ENCODE data around the gene P2RY4. TPM values are rescaled to one million over a fixed set of nuclear protein-coding genes. Genes with fewer than 3 reads are reported as not detected.

P2RY4 gene
- polyA plus RNA-seq, 1 donor (not counting 4 experiments of a cell fraction or from before 2014, with no cell fraction given) = not detected

DNA sequence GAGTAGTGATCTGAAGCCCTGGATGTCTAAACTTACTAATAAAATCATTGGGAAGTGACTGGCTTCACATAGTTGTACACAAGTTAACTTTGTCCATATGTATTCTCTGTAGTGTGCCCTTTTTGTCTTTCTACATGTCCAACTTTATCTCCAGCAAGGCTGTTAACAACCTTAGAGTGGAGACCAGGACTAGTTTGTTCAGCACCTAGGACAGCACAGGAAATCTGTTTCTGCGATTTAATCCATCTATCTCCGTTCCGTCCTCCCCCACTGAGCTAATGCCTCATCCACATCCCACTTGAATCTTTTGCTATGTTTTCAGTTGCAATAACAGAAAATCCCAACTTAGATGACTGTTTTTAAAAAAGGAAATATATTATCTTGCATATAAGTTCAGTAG is 4.8 kb upstream of the P2RY4 start:
- no peak overlapping the region for H3K27ac ChIP-seq (ENCODE audit: control insufficient read depth, insufficient read depth, low read length)
- dilution Hi-C loops (cut with MboI; ENCODE audit: extremely low pct_ligation_motif_present, low sequenced_read_pairs) = no loop called here
- TF ChIP-seq, protein P1, sequence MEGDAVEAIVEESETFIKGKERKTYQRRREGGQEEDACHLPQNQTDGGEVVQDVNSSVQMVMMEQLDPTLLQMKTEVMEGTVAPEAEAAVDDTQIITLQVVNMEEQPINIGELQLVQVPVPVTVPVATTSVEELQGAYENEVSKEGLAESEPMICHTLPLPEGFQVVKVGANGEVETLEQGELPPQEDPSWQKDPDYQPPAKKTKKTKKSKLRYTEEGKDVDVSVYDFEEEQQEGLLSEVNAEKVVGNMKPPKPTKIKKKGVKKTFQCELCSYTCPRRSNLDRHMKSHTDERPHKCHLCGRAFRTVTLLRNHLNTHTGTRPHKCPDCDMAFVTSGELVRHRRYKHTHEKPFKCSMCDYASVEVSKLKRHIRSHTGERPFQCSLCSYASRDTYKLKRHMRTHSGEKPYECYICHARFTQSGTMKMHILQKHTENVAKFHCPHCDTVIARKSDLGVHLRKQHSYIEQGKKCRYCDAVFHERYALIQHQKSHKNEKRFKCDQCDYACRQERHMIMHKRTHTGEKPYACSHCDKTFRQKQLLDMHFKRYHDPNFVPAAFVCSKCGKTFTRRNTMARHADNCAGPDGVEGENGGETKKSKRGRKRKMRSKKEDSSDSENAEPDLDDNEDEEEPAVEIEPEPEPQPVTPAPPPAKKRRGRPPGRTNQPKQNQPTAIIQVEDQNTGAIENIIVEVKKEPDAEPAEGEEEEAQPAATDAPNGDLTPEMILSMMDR (optimal IDR thresholded peaks at IDR 0.05 in 1 of 3, IDR thresholded peaks at IDR 0.05 in 1 of 3, conservative IDR thresholded peaks at IDR 0.05 in 1 of 3; ENCODE audit: extremely low read depth in 1 of 3, insufficient read depth in 2 of 3, low read length in 3 of 3) = no peak
- TF ChIP-seq EZH2 (IDR thresholded peaks at IDR 0.05; ENCODE audit: low read length) = no peak
- H3K9me1 ChIP-seq (ENCODE audit: control insufficient read depth, extremely low read depth, insufficient read depth, low read length) = peaks cover 2% of the 10 kb centered on the region
- FAIRE-seq (no peak), DNase-seq (ENCODE audit: low read depth, low spot score) (no peak)
- no peaks in the 10 kb centered on the region for H3K36me3 ChIP-seq (ENCODE audit: control insufficient read depth in 2 of 2, extremely low read depth in 1 of 2, insufficient read depth in 2 of 2, low read length in 2 of 2)
- H3K9me3 ChIP-seq (ENCODE audit: control insufficient read depth, low read depth, low read length) = no peaks in the 10 kb centered on the region
- H4K20me1 ChIP-seq (ENCODE audit: control insufficient read depth, extremely low read depth, insufficient read depth, low read length) = no peaks in the 10 kb centered on the region
- H3K9ac ChIP-seq (ENCODE audit: control insufficient read depth, extremely low read depth, insufficient read depth, low read length) = no peak overlapping the region
- no peak overlapping the region for H3K4me3 ChIP-seq (ENCODE audit: control insufficient read depth in 2 of 3, extremely low read depth in 1 of 3, insufficient read depth in 2 of 3, low read depth in 1 of 3, low read length in 3 of 3)
- H3K79me2 ChIP-seq (ENCODE audit: control insufficient read depth, insufficient read depth, low read length) = no peaks in the 10 kb centered on the region
- H3K4me1 ChIP-seq (ENCODE audit: control insufficient read depth, extremely low read depth, insufficient read depth, low read length) = peaks cover 4% of the 10 kb centered on the region
- H2AFZ ChIP-seq (ENCODE audit: control insufficient read depth, low read length) = no peak overlapping the region
- H3K27me3 ChIP-seq (ENCODE audit: control insufficient read depth, extremely low read depth, insufficient read depth, low read length) = no peaks in the 10 kb centered on the region
- no peak overlapping the region for H3K4me2 ChIP-seq (ENCODE audit: control insufficient read depth, extremely low read depth, insufficient read depth, low read depth, low read length)

DNA sequence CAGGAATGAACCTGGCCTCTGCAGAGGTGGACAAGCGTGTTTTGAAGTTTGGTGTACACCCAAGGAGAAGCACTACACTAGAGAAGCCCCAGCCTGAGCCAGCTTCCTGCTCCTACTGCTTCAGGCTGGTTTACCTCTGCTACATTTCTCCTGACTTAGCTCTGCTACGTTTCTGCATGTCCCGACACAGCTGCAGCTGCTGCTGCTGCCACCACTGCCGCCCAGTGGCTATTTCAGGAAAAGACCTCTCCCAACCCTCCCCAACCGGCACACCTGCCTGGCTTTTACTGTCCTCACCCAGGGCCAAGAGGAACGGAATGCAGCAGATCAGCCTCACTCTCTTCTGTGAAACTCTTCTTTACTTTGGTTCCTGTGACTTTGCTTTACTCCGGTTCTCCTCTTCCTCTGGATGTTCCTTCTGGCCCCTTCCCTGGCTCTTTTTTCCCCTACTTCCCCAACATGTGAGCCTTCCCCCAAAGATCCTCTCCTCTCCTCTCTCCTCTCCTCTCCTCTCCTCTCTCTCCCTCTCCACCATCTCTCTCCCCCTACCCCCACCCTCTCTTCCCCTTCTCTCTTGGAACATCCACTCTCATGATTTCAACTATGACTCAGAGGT is 3.1 kb upstream of the P2RY4 start:
- no peaks in the 10 kb centered on the region for H3K27me3 ChIP-seq (ENCODE audit: control insufficient read depth, extremely low read depth, insufficient read depth, low read length)
- H3K27ac ChIP-seq (ENCODE audit: control insufficient read depth, insufficient read depth, low read length) = no peak overlapping the region
- no peaks in the 10 kb centered on the region for H4K20me1 ChIP-seq (ENCODE audit: control insufficient read depth, extremely low read depth, insufficient read depth, low read length)
- no peaks in the 10 kb centered on the region for H3K36me3 ChIP-seq (ENCODE audit: control insufficient read depth in 2 of 2, extremely low read depth in 1 of 2, insufficient read depth in 2 of 2, low read length in 2 of 2)
- dilution Hi-C loops (cut with MboI; ENCODE audit: extremely low pct_ligation_motif_present, low sequenced_read_pairs) = no loop called here
- H3K9ac ChIP-seq (ENCODE audit: control insufficient read depth, extremely low read depth, insufficient read depth, low read length) = no peak overlapping the region
- H3K4me2 ChIP-seq (ENCODE audit: control insufficient read depth, extremely low read depth, insufficient read depth, low read depth, low read length) = no peak overlapping the region
- peak; percentile 9 for DNase-seq (ENCODE audit: low read depth, low spot score)
- H2AFZ ChIP-seq (ENCODE audit: control insufficient read depth, low read length) = no peak overlapping the region
- TF ChIP-seq, protein P1 (optimal IDR thresholded peaks at IDR 0.05 in 1 of 3, IDR thresholded peaks at IDR 0.05 in 1 of 3, conservative IDR thresholded peaks at IDR 0.05 in 1 of 3; ENCODE audit: extremely low read depth in 1 of 3, insufficient read depth in 2 of 3, low read length in 3 of 3) = peak; percentile 73 to 84 (median 78)
- TF ChIP-seq EZH2 (IDR thresholded peaks at IDR 0.05; ENCODE audit: low read length) = no peak
- H3K4me3 ChIP-seq (ENCODE audit: control insufficient read depth in 2 of 3, extremely low read depth in 1 of 3, insufficient read depth in 2 of 3, low read depth in 1 of 3, low read length in 3 of 3) = no peak overlapping the region
- no peaks in the 10 kb centered on the region for H3K79me2 ChIP-seq (ENCODE audit: control insufficient read depth, insufficient read depth, low read length)
- H3K4me1 ChIP-seq (ENCODE audit: control insufficient read depth, extremely low read depth, insufficient read depth, low read length) = peaks cover 4% of the 10 kb centered on the region
- peaks cover 2% of the 10 kb centered on the region for H3K9me1 ChIP-seq (ENCODE audit: control insufficient read depth, extremely low read depth, insufficient read depth, low read length)
- H3K9me3 ChIP-seq (ENCODE audit: control insufficient read depth, low read depth, low read length) = no peaks in the 10 kb centered on the region
- peak; percentile 87 for FAIRE-seq
